OCI-LY7 (cell line): ENCODE results near the gene USP53.

Experiments used
- CTCF ChIP-seq: fragments of 200-600 bp; sonication (generic); conservative IDR thresholded peaks from 2 replicates; pipeline ENCODE4 v1.5.1; 2014; ENCODE audit warnings: mild to moderate bottlenecking, antibody characterized with exemption, low read length, moderate library complexity, mixed read lengths
- EZH2phosphoT487 ChIP-seq: fragments of 200-600 bp; sonication (generic); IDR thresholded peaks from 2 replicates; pipeline ENCODE4 v1.6.1; 2018; ENCODE audit warnings: low read depth, borderline replicate concordance, mild to moderate bottlenecking, mixed run types, antibody characterized with exemption, low read length, moderate library complexity, mixed read lengths

- TF ChIP-seq CTCF (no peak), EZH2phosphoT487 (no peak)
These were observed 6.8 kb upstream of the USP53 start for GRCh38 chr4:119205690-119206089.
